ENCODE measurements around the gene KDSR. TPM values are rescaled to one million over a fixed set of nuclear protein-coding genes. Genes with fewer than 3 reads are reported as not detected.

Gene KDSR
- total and polyA plus RNA-seq, 7 donors, result 7.6 to 50.5 (median 33.2) TPM

DNA sequence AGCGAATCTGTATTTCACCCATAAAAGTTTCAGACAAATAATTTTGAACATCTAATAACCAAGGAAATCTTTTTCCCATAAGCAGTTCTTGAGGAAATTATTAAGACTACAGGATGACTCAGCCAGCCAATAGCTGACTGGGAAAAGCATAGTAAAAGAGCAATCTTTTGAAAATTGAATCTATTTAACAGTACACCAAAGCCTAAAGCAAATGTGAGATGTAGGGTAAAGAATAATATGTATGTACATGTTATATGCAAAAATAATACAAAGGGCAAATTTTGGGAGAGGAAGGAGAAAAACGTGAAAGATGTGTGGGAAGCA, 12.6 kb upstream of the KDSR start:
- TF ChIP-seq EP300 (IDR thresholded peaks at IDR 0.05) (no peak), POLR2A (IDR thresholded peaks at IDR 0.05) (no peak), POLR2AphosphoS5 (IDR thresholded peaks at IDR 0.05) (no peak)
- TF ChIP-seq, protein P1, sequence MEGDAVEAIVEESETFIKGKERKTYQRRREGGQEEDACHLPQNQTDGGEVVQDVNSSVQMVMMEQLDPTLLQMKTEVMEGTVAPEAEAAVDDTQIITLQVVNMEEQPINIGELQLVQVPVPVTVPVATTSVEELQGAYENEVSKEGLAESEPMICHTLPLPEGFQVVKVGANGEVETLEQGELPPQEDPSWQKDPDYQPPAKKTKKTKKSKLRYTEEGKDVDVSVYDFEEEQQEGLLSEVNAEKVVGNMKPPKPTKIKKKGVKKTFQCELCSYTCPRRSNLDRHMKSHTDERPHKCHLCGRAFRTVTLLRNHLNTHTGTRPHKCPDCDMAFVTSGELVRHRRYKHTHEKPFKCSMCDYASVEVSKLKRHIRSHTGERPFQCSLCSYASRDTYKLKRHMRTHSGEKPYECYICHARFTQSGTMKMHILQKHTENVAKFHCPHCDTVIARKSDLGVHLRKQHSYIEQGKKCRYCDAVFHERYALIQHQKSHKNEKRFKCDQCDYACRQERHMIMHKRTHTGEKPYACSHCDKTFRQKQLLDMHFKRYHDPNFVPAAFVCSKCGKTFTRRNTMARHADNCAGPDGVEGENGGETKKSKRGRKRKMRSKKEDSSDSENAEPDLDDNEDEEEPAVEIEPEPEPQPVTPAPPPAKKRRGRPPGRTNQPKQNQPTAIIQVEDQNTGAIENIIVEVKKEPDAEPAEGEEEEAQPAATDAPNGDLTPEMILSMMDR (IDR thresholded peaks at IDR 0.05), result no peak
- WGBS, 2 donors, result 79 to 86% methylated on average over 2 of the region's 2 CpGs
- Histone ChIP-seq H3K4me3 (no peak overlapping the region), H3K27me3 (no peaks in the 10 kb centered on the region), H3K9me3 (no peaks in the 10 kb centered on the region), H3K27ac (no peak overlapping the region), H3K4me1 (no peaks in the 10 kb centered on the region), H3K36me3 (no peaks in the 10 kb centered on the region)
- DNase-seq, result no peak
- intact Hi-C loops (cut with DNase I), result no loop called here

DNA sequence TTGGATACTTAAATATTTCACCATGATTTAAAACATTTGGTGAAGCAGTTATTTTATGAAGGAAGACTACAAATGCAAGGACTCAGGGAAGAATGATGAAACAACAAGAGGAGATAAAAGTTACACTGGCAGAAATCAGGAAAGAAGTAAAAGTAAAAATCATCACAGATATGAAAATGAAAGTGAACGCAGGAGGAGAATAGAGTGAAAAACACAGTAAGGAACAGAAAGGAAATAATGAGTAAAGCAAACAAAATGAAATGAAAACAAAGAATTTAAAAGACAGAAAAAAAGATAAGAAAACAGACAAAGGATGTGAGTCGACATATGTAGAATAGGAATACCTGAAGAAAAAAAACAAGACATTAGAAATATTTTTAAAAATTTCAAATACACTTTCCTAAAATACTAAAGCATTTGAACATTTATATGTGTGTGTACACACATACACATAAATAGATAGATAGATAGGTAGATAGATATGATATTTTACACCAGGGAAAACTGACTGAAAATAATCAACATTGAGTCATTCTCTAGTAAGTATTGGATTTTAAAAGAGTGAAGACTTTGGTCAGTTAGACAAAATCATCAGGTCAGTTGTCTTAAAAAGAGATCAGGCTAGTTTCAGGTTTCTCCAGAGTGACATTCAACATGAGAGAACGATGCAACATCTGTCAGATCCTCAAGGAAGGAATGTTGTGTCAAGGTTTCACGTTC, 12.1 kb upstream of the KDSR start:
- Histone ChIP-seq H3K27me3 (no peaks in the 10 kb centered on the region), H3K36me3 (no peaks in the 10 kb centered on the region), H3K9me3 (no peaks in the 10 kb centered on the region), H3K4me1 (no peaks in the 10 kb centered on the region), H3K4me3 (no peak overlapping the region), H3K27ac (no peak overlapping the region)
- DNase-seq, result no peak
- WGBS, 2 donors, result 47 to 60% methylated on average over 4 of the region's 4 CpGs
- TF ChIP-seq EP300 (IDR thresholded peaks at IDR 0.05), result no peak
- TF ChIP-seq, protein P1 (IDR thresholded peaks at IDR 0.05), result no peak
- TF ChIP-seq POLR2A (IDR thresholded peaks at IDR 0.05), result no peak
- no peak for TF ChIP-seq POLR2AphosphoS5 (IDR thresholded peaks at IDR 0.05)
- intact Hi-C loops (cut with DNase I), result no loop called here

DNA sequence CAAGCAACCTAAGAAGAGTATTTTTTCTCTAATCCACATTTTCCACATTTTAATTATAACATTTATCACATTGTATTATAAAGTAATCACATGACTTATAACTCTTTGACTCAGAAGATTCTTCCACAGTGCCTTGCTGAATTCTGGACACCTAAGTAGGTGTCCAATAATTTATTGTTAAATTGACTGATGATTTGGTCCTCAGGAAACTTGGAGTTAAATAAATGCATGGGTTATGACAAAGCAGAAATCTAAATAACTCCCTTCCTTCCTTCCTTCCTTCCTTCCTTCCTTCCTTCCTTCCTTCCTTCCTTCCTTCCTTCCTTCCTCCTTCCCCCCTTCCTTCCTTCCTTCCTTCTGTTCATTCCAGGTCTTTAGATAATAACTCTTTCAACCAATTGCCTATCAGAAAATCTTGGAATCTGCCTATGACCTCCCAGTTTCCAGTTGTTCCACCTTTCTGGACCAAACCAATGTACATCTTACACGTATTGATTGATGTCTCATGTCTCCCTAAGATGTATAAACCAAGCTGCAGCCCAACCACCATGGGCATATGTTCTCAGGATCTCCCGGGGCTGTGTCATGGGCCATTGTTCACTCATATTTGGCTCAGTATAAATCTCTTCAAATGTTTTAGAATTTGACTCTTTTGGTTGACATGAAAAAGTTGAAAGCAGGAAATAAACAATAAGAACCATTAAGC, 10.4 kb upstream of the KDSR start:
- H3K27ac ChIP-seq, result no peak overlapping the region
- no peak for TF ChIP-seq POLR2A (IDR thresholded peaks at IDR 0.05)
- TF ChIP-seq, protein P1 (IDR thresholded peaks at IDR 0.05), result no peak
- no peak for TF ChIP-seq EP300 (IDR thresholded peaks at IDR 0.05)
- TF ChIP-seq POLR2AphosphoS5 (IDR thresholded peaks at IDR 0.05), result no peak

DNA sequence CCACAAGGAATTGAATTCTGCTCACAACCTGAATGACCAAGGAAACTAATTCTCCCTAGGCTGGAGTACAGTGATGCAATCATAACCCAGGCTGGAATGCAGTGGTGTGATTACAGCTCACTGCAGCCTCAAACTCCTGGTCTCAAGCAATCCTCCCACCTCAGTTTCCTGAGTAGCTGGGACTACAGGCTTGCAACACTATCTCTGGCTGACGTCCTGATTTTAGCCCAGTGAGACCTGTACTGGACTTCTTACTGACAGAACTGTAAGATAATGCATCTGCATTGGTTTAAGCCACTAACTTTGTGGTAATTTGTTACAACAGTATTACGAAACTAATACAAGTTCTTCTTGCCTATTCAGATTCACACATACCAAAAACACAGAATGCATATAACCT, 9.5 kb upstream of the KDSR start:
- Histone ChIP-seq H3K36me3 (no peaks in the 10 kb centered on the region), H3K27ac (no peak overlapping the region), H3K4me3 (no peak overlapping the region), H3K4me1 (no peaks in the 10 kb centered on the region), H3K9me3 (no peaks in the 10 kb centered on the region), H3K27me3 (no peaks in the 10 kb centered on the region)
- intact Hi-C loops (cut with DNase I), result no loop called here
- WGBS, 2 donors, result 80 to 83% methylated on average over 2 of the region's 2 CpGs
- TF ChIP-seq, protein P1 (IDR thresholded peaks at IDR 0.05), result no peak
- TF ChIP-seq EP300 (IDR thresholded peaks at IDR 0.05), result no peak
- TF ChIP-seq POLR2AphosphoS5 (IDR thresholded peaks at IDR 0.05), result no peak
- no peak for TF ChIP-seq POLR2A (IDR thresholded peaks at IDR 0.05)
- no peak for DNase-seq

More for the DNA sequence above, 10.4 kb upstream of the KDSR start:
- Histone ChIP-seq H3K36me3 (no peaks in the 10 kb centered on the region), H3K4me1 (no peaks in the 10 kb centered on the region), H3K4me3 (no peak overlapping the region), H3K9me3 (no peaks in the 10 kb centered on the region), H3K27me3 (no peaks in the 10 kb centered on the region)
- no peak for DNase-seq
- 84 to 88% methylated on average over 2 of the region's 2 CpGs for WGBS, 2 donors
- intact Hi-C loops (cut with DNase I), result no loop called here

Measured in sigmoid colon (tissue), 7 donors.